HTR-8/SVneo (cell line): Measurements from ENCODE around the gene LILRB4.
"Not testable (repeated sequence)": the region's sequence is repeated elsewhere in the genome, so short reads cannot be mapped to it uniquely, and the experiment has no call there.

Experiments used
- DNase-seq: peaks from one replicate; pipeline ENCODE4 v3.0.0; 2011; ENCODE audit warnings: low spot score, mixed read lengths; ENCODE audit not compliant: insufficient read length
- FAIRE-seq: peaks from 2 replicates; lab custom pipeline; 2011; peaks lifted over from hg19 to GRCh38; lab: Jason Lieb, UNC

The LILRB4 gene

GRCh38 chr19:54684527-54684926, 21.7 kb downstream of the LILRB4 start:
- DNase-seq, result peak; percentile 26

GRCh38 chr19:54691582-54692297, 29.0 kb downstream of the LILRB4 start:
- DNase-seq (no peak), FAIRE-seq (no peak)

More at GRCh38 chr19:54684527-54684926, 21.7 kb downstream of the LILRB4 start:
- no peak for FAIRE-seq

- FAIRE-seq (no peak), DNase-seq (no peak)
These were observed 29.5 kb downstream of the LILRB4 start for GRCh38 chr19:54692298-54692615.

- FAIRE-seq, result no peak
These were observed 31.9 kb downstream of the LILRB4 start for GRCh38 chr19:54694648-54695047.

GRCh38 chr19:54696117-54696548, 33.3 kb downstream of the LILRB4 start:
- no peak for DNase-seq
- FAIRE-seq, result no peak

More at GRCh38 chr19:54694648-54695047, 31.9 kb downstream of the LILRB4 start:
- no peak for DNase-seq

- FAIRE-seq, result no peak
These were observed 34.0 kb downstream of the LILRB4 start for GRCh38 chr19:54696766-54697165.

GRCh38 chr19:54697716-54698115, 34.9 kb downstream of the LILRB4 start:
- DNase-seq, FAIRE-seq: not testable (repeated sequence)

More at GRCh38 chr19:54696766-54697165, 34.0 kb downstream of the LILRB4 start:
- no peak for DNase-seq

GRCh38 chr19:54704928-54705327, 42.1 kb downstream of the LILRB4 start:
- FAIRE-seq (no peak), DNase-seq (no peak)

- DNase-seq (no peak), FAIRE-seq (no peak)
These were observed 45.2 kb downstream of the LILRB4 start for GRCh38 chr19:54707962-54708361.

GRCh38 chr19:54708781-54709180, 46.0 kb downstream of the LILRB4 start:
- FAIRE-seq (no peak), DNase-seq (no peak)

- FAIRE-seq (no peak), DNase-seq (no peak)
These were observed 46.6 kb downstream of the LILRB4 start for GRCh38 chr19:54709212-54709948.

GRCh38 chr19:54709956-54710355, 47.2 kb downstream of the LILRB4 start:
- not testable (repeated sequence) for FAIRE-seq, DNase-seq
